Fibroblast of gingiva (primary cell): ENCODE results near the gene MRTFB.
"Not testable (repeated sequence)": the region's sequence is repeated elsewhere in the genome, so short reads cannot be mapped to it uniquely, and the experiment has no call there.

Experiments
- DNase-seq: peaks from one replicate; pipeline ENCODE4 v3.0.0-alpha.2; 2011; ENCODE audit warnings: low read depth

The MRTFB gene

GRCh38 chr16:14070877-14071575 lies at the start of gene MRTFB:
Gene MRTFB (plus strand): TSS chr16:14071319. CDS start chr16:14140607, 69,288 bp downstream.
- DNase-seq, result peak; percentile 50

GRCh38 chr16:14023526-14023925 lies 47.6 kb upstream of the MRTFB start:
- not testable (repeated sequence) for DNase-seq

- DNase-seq, result peak; percentile 87
Observed at GRCh38 chr16:14024283-14024682, 46.8 kb upstream of the MRTFB start.

- no peak for DNase-seq
Observed at GRCh38 chr16:14026572-14027285, 44.4 kb upstream of the MRTFB start.

- DNase-seq, result no peak
Observed at GRCh38 chr16:14028202-14028601, 42.9 kb upstream of the MRTFB start.

GRCh38 chr16:14029658-14030057 lies 41.5 kb upstream of the MRTFB start:
- DNase-seq, result no peak

- DNase-seq, result no peak
Observed at GRCh38 chr16:14035092-14035491, 36.0 kb upstream of the MRTFB start.

GRCh38 chr16:14036889-14037288 lies 34.2 kb upstream of the MRTFB start:
- DNase-seq, result peak; percentile 22

- no peak for DNase-seq
Observed at GRCh38 chr16:14037960-14038359, 33.2 kb upstream of the MRTFB start.

GRCh38 chr16:14041164-14041563 lies 30.0 kb upstream of the MRTFB start:
- DNase-seq, result no peak

GRCh38 chr16:14042706-14043105 lies 28.4 kb upstream of the MRTFB start:
- DNase-seq, result no peak

GRCh38 chr16:14043278-14043677 lies 27.8 kb upstream of the MRTFB start:
- no peak for DNase-seq

- DNase-seq, result no peak
Observed at GRCh38 chr16:14043793-14044192, 27.3 kb upstream of the MRTFB start.

GRCh38 chr16:14047121-14047859 lies 23.8 kb upstream of the MRTFB start:
- DNase-seq, result not testable (repeated sequence)

- no peak for DNase-seq
Observed at GRCh38 chr16:14050291-14051027, 20.7 kb upstream of the MRTFB start.

- no peak for DNase-seq
Observed at GRCh38 chr16:14051103-14051729, 19.9 kb upstream of the MRTFB start.

GRCh38 chr16:14056970-14057369 lies 14.1 kb upstream of the MRTFB start:
- peak; percentile 6 for DNase-seq

- DNase-seq, result peak; percentile 7
Observed at GRCh38 chr16:14057878-14058382, 13.2 kb upstream of the MRTFB start.

GRCh38 chr16:14061732-14062259 lies 9.3 kb upstream of the MRTFB start:
- DNase-seq, result no peak

GRCh38 chr16:14062261-14062660 lies 8.9 kb upstream of the MRTFB start:
- no peak for DNase-seq
